Daoy (cell line): ENCODE data around the gene NIPA2. TPM values are rescaled to one million over a fixed set of nuclear protein-coding genes. Genes with fewer than 3 reads are reported as not detected.

ENCODE experiments used
- DNase-seq: peaks from one replicate; pipeline ENCODE4 v3.0.0-alpha.2; 2015; ENCODE audit warnings: low read depth
- total RNA-seq: library from RNA; depleted of rRNA; stranded (reverse); fragments of >200 nt; shearing (Covaris generic); gene quantifications from 2 replicates; pipeline ENCODE4 v1.2.3, GENCODE V29; 2014

The NIPA2 gene
- total RNA-seq, 1 experiment from 2014 or later, result 123 TPM

DNA sequence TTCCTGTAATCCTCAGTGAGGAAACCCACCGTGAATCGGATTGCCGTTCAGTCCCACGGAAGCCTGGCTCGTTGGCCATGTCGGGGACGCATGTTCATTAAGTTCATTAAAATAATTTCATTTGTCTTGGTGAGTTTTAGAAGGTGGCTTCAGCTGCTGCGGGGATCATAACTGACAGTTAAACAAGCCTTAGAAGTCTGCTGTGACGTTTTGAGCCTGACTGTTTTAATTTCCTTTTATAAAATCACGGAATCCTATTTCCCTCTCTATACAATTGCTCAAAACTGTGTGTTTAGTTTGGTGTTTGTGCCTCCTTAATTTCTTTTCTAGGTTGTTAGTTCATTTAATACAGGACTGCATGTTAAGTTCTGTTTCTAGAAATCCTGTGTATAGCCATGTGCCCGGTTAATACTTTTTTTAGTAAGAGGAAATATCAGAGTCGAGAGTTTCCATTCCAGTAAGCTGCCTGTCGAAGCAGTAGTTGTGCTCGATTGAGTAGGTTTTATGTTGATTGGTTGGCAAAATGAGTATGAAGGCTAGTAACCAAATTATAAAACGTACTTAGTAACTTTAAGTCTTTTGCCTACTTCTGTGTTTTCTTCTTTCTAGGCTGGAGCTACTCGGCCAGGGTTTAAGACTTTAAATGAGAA, 705 bp downstream of the NIPA2 start:
- no peak for DNase-seq

DNA sequence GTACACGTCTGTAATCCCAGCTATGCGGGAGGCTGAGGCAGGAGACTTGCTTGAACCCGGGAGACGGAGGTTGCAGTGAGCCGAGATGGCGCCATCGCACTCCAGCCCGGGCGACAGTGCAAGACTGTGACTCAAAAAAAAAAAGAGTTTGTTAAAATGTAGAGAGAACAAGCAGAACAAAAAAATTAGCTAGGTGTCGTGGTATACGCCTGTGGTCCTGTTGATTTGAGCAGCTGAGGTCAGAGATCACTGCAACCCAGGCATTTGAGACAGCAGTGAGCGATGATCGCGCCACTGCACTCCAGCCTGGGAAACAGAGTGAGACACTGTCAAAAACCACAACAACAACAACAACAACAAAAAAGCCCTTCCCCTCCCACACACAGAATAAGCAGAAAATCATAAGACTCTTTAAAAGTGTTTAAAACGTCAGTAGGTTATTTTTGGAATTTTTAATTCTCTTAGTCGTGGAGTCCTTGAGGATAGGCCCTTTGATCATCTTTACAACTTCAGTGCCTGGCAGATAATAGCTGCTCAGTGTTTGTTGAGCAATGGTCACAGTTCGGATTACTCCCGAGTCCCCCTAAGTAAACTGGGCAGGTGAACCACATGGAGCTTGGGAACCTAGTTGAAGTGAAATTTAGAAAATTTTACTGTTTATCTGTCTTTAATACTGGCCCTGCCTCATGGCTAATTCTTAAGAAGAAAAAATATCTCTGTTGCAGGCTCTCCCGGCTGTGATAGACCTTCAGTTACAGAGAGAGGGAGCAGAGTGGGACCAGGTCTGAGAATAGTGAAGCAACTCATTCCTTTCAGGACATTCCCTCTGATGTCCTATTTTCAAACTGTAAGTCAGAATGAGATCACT, 6.2 kb downstream of the NIPA2 start:
- DNase-seq, result no peak

DNA sequence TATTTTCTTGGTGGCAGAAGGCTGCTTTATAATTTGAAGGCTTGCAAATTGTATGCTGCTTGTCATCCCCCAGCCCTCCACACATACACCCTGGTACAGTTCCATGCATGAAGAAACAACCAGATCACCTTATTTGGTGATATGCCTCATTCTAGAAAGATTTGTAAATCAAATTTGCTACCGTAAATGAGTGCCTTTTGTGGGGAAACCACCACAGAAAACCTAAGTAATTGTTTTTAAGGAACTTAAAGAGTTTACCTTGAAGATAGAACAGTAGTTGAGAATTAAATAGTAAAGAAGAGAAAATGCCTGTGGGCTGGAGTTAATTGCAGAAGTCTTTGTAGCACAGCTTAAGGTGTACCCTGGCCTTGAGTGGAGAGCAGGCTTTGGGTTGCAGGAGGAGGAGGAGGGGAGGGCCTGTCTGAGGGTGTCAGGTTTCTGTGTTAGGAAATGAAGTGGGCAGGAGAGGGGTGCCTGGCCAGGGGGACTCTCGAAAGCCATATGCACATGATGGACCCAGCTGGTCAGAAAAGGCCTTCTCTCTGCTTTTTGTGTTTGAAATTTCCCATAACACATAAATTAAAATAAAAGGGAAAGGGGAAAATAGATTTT, 6.9 kb downstream of the NIPA2 start:
- DNase-seq, result no peak

DNA sequence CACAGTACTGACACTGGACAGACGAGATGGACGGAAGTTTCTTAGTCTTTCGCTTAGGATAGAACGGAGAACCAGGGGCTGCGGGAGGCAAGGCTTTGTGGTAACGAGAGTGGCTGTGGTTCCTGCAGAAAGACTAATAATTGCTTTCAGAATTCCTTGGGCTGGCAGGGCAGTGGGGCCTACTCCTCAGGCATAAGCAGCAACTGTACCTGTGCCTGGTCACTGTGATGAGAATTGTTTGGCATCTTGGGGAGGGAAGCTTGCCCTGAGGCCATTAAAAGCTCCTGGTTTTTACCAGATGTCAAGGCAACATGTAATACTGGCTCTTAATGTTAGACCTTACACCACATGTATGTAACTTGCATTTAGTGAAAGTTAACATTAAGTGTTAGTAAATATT, 7.6 kb downstream of the NIPA2 start:
- DNase-seq, result no peak

GRCh38 chr15:22850055-22850454, 11.6 kb downstream of the NIPA2 start:
- no peak for DNase-seq

DNA sequence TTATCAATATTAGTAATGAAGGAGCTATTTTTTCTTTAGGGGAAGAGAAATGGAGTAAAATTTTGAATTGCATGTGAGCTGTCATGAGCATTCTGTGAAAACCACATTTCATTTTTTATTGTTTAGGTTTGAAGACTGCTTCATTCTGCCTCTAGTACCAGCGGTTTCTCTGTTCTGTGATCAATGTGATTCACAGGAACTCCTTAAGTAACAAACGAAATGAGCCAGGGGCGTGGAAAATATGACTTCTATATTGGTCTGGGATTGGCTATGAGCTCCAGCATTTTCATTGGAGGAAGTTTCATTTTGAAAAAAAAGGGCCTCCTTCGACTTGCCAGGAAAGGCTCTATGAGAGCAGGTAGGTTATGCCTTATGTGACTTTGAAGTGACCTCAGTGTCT, 13.0 kb downstream of the NIPA2 start:
- no peak for DNase-seq

DNA sequence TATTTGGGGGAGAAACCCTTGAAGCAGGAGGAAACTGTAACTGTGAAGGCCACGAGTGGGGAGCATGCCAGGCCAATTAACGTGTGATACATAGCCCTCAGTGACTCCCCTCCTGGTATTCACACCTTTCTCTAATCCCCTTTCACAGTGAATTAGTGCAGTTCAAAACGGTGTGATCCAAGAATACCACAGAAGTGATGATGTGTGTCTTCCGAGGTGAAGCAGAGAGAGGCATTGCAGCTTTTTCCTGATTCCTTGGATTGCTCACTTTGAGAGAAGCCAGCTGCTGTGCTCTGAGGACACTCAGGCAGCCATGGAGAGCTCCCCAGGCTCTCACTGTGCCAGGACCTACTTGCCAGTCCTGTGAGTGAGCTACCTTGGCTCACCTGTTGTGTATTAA, 17.3 kb downstream of the NIPA2 start:
- DNase-seq, result no peak

- DNase-seq, result no peak
These were observed 18.2 kb downstream of the NIPA2 start for GRCh38 chr15:22856659-22857058.

GRCh38 chr15:22861161-22861560, 22.7 kb downstream of the NIPA2 start:
- no peak for DNase-seq

DNA sequence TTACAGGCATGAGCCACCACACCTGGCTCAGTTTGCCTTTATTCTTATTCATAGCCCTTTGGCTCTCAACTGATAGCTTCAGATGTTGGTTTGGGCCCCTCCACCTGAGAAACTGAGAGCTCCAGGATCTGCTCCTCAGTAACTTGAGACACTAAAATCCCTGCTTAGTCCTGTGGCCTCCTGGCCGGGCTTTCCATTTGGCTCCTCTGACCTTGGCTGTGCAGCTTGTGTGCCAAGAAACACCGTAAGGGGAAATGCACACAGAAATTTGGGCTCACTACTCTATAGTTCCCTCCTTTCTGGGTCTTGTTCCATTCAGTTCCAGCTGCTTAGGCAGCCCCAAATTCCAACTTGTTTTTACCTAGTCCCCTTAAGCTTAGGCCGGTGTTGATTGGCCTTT, 24.9 kb downstream of the NIPA2 start:
- DNase-seq, result no peak

DNA sequence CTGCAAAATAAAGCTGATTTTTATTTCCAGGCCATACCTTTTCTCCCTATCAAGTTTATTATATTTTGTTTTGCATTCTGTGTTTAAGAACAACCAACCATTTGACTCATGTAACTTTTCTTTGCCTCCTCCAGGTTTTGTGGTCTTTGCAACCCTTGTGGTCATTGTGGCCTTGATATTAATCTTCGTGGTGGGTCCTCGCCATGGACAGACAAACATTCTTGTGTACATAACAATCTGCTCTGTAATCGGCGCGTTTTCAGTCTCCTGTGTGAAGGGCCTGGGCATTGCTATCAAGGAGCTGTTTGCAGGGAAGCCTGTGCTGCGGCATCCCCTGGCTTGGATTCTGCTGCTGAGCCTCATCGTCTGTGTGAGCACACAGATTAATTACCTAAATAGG, 27.6 kb downstream of the NIPA2 start:
- DNase-seq, result no peak

GRCh38 chr15:22867886-22868285, 29.4 kb downstream of the NIPA2 start:
- no peak for DNase-seq

- no peak for DNase-seq
These were observed 30.0 kb downstream of the NIPA2 start for GRCh38 chr15:22868495-22868894.

GRCh38 chr15:22868928-22869327, 30.5 kb downstream of the NIPA2 start:
- no peak for DNase-seq

DNA sequence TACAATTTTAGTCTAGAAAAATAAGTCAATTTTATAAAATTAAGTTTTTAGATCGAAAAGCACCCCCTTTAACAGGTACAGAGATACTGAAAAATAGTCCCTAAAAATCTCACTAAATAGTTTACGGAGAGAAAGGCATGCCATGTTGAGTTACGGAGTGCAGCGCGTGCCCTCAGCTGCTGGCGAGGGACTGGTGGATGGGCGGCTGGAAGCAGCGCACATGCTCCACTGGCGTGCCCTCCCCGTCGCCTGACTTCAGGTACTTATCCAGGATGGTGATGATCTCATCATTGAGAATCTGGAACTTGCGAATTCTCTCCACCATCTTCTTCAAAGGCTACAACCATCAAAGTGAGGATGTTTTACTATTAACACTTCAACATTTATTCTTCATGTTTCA, 31.4 kb downstream of the NIPA2 start:
- DNase-seq, result no peak

GRCh38 chr15:22870865-22871264, 32.4 kb downstream of the NIPA2 start:
- DNase-seq, result no peak

DNA sequence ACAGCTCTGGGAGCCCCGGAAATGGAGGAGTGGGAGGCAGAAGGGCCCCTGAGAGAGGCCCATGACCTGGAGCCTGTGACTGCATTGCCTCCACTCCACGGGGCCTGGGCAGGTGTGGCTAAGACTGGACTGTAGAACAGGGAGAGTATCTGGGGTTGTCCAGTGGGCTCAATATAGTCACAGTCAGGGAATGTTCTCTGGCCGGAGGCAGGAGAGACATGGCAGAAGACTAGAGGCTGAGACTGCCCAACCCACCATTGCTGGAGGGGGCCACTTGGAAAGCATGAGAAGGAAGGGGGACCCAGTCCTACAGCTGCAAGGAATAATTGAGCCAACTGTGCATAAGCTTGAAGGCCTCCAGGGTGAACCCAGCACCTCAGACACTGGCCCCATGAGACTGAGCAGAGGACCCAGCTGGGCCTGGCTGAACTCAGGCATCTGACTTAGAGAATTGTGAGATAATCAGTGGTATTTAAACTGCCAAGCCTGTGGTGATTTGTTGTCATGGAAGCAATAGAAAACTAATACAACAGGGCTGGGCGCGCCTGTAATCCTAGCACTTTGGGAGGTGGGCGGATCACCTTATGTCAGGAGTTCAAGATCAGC, 33.1 kb downstream of the NIPA2 start:
- no peak for DNase-seq

DNA sequence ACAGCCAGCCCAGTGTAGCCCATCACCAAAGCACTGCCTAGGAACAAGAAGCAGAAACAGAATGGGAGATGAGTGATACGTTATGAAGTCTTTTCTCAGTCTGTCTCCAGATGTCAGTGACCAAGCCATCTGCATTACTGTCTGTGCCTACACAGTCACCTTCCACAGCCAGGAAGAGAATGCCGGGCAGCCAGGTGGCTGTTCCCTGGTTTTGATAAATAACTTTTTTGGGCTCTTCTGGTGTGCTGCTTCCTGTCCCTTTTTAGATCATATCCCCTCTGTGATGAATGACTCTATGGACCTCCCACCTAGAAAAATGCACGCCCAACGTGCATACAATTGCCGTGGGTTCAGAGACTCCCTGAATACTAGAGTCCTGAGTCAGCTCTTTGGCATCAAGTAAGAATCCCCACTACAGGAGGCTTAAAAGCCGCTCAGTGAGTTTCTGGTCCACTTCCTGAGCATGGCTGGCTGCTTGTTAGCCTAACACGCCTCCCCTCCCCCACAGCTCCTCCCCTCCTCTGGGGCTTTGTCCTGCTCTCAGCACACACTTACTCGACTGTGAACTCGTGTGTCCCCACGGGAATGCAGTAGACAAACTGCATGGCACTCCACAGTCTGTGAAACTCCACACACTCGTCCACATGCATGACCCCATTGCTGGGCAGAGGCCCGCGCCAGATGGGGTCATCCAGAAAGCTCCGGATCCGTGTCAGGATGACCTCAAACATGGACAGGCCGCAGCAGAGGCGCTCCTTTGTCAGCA, 34.7 kb downstream of the NIPA2 start:
- DNase-seq, result peak; percentile 43

GRCh38 chr15:22873841-22874240, 35.4 kb downstream of the NIPA2 start:
- no peak for DNase-seq

- no peak for DNase-seq
These were observed 35.8 kb downstream of the NIPA2 start for GRCh38 chr15:22874256-22874655.

DNA sequence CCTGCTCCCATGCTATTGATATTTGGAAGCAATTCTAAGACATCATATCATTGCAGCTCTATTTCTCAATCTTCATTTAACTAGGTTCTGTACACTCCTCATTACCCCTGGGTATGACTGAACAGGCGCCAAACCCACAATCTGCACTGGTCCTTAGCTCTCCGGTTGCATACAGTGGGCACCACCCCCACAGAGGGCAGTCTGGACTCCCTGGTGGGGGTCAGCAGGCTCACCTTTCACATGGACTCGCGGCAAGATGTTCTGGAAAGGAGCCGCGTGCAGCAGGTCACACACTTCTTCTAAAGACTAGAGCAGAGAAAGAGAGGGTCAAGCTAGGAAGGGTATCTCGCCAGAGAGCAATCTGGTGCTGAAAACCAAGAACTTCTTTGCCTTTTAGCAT, 36.5 kb downstream of the NIPA2 start:
- DNase-seq, result no peak

- DNase-seq, result no peak
These were observed 38.7 kb downstream of the NIPA2 start for GRCh38 chr15:22877117-22877516.
